ENCODE results near the gene TLL1.

Gene TLL1

DNA sequence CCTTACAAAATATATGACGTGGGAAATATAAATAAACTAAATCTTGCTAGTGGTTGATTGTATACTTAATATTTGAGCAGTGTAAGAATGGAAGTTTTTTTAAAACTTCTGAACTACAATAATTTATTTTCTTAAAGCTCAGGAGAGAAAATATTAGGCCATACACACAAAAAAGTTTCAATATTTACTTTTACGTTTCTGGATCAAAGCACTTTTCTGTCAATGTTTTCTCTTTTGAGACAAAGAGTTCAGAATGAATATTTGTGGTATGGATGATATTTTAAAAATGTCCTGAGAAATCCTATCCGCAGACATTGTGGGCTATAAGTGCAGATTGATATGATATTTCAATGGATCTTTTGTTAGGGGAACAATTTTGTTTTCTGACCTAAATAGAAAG is 109.9 kb downstream of the TLL1 start:
- FAIRE-seq: no peak

DNA sequence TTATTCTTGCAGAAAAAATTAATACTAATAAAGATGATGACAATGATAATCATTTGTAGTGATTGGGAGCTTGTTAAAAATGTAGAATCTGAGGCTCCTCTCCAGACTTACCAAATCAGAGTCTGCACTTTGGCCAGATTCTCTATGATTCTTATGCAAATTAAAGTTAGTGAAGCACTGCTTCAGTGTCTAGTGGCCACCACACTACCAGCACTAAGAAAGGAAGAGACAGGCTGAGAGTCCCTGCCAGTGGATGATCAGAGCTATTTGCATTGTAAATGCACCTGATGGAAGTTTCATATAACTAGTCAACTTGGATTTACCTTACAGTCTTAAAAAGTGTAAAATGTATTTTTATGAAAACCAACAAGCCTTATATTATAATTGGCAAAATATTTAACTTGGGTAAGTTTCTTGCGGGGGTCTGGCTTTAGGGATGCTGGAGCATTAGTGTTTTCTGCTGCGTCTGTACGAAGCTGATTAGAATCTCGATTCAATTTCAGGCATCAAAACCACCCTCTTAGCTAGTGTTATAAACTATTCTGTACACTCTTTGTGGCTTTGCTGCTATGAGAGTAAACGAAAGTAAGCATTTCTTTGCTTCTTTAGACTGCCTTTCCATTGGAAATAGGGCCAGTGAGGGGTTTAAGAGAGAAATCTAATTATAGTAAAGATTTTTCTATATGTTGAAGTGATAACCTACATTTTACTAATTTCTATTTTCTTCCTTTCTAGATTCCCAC is 114.1 kb downstream of the TLL1 start:
- no peak for FAIRE-seq

DNA sequence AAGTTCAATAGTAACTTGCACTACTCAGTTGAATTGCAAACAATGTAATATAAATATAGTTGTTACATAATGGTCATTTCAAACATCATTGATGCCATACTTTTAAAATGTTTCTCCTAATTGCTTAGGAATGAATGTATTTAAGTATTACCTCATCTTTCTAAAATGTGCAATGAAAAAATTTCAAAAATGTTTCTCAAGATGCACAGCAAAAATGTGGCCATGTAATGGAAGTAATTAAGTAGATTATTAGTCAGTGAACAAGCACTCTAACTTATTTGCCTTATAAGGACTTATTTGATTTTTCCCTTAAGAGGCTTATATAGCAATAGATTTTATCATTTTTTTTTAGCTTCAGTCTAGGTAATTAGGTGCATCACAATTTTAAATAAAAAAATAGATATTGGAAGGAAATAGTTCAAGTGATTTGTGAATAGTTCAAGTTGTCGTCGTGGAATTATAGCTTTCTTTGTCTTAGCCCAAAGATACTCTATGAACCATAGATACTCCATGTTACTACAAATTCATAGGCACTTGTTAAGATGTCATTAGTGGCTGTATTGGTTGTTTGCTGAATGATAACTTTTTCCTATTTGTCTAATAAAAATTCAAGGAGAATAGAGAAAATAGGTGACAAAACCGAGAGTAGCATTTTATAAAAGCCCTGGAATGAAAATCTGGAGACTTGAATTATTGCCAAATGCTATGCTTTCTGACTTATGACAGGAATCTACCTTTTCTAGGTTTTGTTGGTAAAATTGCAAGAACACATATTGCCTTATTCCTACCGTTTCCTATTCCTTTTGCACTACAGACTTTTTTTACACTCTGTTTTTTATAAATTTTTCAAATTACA is 118.5 kb downstream of the TLL1 start:
- no peak for FAIRE-seq

DNA sequence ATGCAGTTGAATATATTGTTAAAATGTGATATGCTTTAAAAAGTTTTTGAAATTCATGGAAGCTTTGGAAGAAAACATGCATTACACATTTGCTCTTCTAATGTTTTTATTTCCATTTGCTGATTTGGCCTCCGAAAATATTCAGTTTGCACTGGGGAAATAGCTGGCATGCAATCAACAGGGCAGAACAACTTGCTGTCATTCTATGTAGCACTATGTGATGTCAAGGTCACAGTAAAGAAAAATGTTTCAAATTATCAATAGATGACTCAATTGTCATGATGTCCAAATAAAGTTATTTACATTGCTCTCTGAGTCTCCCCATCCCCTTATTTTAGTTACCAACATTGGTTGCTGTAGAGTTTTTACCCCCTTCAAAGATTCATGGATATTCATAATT is 119.2 kb downstream of the TLL1 start:
- no peak for FAIRE-seq

DNA sequence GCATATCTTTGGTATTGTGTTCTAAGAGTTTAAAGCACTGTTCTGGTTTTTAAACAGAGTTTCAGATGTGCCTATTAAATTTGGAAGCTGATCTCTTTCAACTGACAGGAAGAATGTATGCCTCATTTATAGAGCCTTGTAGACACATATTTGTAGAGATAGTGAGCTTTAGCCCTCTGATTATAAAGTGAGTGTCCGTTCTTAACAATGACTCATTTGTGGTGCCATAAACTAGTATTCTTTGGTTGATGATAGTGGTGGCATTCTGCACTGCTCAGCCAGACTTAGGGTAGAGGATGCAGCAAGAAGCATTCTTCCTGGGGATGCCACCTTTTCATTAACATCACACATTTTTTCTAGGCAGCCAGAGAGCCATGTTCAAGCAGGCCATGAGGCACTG is 121.7 kb downstream of the TLL1 start:
- FAIRE-seq: no peak

DNA sequence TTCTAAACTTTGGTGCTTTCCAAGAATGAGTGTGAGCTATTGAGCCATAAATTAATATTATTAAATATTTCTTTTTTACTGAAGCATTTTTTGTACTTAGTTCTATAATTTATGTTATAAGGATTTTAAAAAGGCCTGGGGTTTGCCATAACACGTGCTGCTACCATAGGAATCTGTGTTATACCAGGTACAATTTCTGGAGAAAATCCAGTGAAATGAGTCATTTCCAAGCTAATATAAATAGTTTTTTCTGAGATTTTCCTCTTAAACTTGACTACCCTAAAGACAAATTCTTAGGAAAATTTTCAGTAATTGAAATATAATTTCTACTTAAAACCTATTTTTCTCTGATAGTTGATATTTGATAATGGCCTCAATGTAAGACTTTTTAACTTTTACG is 130.8 kb downstream of the TLL1 start:
- no peak for FAIRE-seq

DNA sequence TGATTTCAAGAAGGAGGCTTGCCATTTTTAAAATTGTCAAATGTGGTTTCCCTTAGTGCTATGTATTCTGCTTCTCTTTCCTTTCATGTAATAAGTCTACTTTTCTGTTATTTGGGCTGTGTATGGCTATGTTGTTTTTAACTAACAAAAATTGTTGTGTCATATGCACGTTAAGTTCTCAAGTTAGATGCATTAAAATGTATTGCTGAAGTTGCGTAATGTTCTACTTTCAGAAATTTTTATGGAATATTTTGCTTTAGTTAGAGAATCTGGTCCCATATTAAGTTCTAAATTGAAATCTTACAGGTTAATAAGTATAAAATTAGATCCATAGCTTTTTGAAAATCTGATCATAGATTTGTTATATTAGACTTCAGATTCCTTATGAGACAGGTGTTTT is 133.2 kb downstream of the TLL1 start:
- FAIRE-seq: no peak

DNA sequence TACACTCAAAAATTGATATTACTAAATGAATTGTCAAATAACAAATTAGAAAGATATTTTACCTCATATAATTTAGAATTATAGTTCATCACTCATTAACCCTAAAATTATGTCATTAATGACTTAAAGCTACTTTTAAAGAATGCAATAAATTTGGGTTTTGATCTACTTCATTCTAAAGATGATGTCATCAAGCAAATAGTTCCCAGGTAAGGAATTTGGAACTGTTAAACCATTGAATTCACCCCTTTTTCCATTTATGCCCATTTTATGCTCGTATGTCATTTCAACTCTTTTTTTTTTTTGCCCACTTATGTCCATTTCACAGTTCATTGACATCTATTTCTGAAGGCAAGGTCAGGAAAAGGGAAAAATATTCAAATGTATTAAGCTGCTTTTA is 135.5 kb downstream of the TLL1 start:
- FAIRE-seq: no peak

DNA sequence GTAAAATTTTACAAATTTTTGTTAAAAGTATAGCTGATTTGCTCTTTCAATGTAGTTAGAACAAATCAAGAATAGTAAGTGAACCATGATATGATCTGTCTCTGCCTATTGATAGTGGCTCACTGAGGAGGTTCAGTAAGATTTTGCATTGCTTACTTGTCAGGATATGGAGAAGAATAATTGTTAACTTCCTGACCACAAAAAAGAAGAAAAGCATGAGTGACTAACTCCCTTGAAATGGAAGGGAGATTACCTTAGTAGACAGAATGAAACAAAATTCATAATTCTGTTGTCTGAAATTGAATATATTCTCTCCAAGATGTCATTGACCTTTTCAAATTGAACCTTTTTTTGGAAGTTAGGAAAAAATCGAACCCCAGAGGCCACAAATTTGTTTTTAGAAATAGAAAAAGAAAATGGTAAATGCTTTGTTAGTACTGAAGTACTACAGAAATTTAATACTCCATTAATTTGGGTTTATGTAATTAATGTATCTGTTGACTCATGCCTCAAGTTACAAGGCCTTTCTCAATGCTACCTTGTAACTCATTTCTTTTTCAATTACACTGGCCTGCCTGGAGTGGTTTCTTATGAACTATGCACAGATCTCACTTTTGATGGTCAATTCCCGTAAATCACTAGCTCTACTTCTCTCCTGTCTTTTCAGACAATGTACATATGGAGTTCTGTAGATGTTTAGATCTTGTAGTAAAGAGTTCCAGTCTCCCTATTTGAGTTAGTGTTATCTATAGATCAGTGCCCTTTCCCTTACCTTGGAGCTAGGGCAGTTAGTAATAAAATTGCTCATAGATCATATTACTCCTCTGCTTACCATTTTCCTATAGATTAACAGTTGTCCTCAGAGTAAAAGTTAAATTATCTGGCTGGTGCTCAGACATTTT is 139.3 kb downstream of the TLL1 start:
- no peak for FAIRE-seq

DNA sequence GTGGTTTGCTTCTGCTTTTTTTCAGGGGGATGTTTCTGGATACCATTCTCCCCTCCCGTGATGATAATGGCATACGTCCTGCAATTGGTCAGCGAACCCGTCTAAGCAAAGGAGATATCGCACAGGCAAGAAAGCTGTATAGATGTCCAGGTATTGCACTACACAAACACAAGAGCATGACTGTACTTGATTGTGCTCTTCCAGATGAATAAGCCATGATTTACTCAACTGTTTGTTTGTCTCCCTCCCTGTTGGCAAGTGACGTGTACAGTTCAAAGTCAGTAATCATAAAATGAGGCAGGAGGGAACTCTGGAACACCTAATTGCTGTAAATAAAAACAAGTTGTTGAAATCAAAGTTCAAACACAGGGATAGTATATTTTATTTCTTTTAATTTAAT is 141.4 kb downstream of the TLL1 start:
- no peak for FAIRE-seq

DNA sequence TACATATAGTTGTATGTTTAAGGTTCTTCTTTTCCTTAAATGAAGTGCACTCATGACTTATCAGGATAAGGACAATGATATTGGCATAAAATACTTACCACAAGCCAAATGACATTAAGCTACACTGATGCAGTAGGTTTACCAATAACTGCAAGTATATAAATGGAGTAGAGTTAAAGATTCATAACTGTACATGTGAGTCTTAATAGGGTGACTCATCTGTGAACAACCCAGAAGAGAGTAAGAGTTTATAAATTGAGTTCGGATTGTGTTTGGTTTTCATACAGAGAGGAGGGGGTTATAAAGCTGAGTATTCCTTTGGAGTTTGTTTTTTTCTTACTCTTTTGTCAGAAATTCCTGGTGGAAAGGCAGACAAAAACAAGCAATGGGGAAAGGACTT is 144.8 kb downstream of the TLL1 start:
- FAIRE-seq: no peak

DNA sequence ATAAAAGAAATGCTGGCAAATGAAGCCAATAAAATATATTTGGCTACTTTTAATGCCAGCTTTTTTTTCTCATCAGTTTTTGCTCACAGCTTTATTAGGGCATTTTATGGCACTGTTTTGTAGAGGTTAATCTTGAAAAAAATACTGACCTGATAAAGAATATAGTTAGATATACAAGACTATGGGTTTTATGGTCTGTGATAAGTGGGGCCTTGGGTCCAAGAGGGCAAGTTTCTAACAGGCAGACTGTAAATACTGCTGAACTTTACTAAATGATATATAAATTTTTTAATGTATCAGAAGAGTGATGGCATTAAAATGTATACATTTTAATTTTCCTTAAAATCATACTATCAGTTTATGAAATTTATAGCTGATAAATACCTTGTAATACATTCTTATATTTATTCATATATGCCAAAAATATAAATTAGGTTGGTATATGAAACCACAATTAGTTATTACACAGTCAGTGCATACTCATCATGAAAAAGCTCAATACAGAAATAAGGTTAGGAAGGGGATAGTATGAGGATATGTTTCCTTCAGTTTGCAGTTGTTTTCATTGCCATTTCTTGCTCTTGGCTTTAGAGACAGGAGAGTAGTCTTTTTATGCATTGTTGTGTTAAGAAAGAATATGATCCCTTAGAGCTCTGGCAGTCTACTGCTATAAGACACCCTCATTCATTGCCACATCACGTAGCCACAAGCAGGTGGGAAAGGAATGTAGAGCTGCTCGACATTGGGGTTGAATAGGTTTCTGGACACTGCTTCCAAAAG is 146.6 kb downstream of the TLL1 start:
- FAIRE-seq: no peak

DNA sequence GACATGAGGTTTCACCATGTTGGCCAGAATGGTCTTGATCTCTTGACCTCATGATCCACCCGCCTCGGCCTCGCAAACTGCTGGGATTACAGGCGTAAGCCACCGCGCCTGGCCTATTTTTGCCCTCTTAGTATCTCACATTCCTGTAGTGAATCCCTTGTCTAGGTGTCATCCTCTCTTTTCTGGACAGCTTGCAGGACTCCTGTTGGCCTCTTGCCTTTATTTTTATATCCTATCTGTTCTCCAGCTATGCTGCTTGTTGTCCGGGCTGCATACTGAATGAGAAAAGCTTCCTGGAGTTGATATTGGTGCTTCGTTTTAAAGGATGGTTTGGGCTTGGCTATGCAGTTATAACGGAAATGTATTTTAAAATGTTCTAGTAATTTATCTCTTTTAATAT is 148.6 kb downstream of the TLL1 start:
- FAIRE-seq: no peak

DNA sequence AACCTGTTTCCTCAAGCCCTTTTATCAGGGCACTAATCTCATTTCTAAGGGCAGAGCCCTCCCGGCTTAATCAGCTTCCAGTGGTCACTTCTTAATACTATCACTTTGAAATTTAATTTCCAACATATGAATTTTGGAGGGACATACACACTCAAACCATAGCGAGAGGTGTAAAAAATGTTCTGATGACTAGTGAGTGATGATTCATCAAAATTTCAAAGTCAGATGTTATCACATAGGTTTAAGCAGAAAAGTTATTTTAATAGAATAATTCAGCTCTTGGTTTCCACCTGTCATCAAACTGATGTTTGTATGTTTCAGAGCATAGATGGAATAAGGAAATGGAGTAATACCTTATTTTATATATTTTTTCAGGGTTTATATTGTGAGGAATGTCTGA is 161.9 kb downstream of the TLL1 start:
- FAIRE-seq: no peak

DNA sequence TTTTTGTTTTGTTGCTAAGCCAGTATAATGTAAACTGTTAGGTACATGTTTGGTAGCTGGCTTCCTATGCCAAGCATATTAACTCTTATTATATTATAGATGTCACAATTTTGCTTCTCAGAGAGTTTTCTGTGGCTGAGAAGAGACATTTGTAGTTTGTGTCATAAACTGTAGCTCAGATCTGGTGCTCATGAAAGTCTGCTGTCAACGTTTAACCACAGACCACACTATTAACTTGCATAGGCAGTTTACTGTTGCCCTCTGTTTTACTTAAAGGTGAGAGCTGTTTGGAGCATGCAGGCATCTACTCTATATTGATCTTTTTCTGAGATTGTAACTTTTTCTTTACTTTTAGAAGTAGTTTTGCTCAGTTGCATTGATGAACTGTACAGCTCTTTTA is 166.8 kb downstream of the TLL1 start:
- no peak for FAIRE-seq

DNA sequence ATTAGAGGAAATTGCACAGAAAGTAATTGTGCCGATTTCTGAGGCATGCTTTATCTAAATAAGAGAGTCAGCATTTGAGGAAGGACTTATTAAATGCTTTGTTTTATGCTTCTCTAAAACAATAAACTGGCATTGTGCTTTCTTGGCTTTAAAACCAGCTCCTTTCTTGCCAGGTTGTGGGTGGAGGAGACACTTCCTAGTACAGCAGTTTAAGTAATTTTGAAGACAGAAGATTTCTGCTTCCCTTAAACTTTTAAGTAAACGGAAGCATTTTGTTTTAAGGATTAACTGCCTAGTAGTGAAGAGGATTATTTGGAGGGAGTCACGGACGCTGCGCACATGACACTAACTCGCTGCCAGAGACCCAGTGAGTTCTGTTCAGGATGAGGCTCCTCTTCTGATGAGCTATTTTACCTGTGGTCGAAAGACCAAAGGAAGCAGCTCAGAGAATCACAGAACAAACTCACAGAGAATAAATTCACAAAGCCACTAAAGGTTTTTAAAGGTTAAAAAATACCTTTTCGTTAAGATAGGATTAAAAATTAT is 169.5 kb downstream of the TLL1 start:
- FAIRE-seq: no peak

DNA sequence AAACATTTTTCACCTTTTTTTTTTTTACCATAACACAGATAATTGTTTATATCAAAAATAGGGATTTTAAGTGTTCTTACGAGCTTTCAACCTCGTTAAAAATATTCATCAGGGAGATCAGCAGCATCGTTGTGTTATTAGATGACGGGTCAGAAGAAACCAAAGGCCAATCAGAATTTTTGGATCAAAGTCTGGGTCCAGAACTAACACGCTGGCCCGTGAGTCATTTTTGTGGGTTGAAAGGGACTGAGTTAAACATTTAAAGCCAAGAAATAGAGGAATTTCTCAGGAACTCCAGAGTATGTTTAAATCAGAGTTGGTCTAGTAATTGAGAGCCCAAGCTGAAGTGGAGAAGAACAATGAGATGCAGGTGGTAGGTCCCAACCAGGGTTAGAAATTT is 170.8 kb downstream of the TLL1 start:
- no peak for FAIRE-seq

DNA sequence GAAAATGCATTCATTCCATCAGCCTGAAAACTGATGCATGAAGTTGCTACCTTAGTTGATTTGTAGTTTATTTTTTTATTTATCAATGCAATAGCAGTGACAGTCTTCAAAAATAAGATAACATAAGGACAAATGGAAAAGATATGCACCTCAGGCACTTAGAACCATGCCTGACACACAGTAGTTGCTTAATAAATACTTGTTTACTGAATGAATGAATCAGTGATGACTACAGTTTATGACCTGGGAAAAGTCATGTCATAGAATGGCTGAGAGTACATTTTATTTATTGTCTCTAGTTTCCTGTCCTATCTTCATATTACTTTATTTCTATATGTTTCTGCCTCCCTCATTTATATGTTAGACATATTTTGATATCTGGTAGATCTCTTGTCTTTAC is 171.8 kb downstream of the TLL1 start:
- no peak for FAIRE-seq

DNA sequence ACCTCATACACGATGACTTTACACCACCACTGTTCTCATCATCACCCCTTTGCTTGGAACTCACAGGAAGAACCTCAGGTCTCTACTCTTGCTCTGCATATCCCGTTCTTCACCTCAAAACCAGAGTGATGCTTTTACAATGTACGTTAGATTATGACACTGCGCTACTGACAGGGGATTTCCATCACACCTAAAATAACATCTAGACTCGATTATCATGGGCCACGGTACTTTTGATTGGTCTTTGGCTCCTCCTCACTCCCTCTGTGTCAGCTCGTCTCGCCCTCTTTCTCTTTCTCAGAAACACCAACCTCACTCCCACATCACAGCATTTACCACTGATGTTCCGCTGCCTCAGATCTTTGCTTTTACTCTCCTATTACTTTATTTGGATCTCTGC is 172.4 kb downstream of the TLL1 start:
- FAIRE-seq: no peak

DNA sequence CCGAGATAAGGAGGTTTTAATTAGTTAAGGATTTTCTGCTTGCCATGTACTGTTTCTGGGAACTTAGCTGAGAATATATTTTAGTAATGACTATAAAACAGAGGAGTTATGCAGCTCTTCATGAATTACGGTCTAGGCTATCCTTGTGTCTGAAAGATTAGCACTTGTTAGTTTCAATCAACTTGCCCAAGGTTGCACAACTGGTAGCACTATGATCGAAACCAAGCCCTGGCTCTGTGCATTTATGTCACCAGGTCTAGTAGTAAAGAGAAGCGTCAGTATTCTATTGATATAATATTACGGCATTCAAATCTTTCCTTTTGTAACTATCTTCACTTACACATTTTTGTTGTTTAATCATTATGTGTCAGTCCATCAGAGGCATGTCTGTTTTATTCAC is 176.0 kb downstream of the TLL1 start:
- no peak for FAIRE-seq

DNA sequence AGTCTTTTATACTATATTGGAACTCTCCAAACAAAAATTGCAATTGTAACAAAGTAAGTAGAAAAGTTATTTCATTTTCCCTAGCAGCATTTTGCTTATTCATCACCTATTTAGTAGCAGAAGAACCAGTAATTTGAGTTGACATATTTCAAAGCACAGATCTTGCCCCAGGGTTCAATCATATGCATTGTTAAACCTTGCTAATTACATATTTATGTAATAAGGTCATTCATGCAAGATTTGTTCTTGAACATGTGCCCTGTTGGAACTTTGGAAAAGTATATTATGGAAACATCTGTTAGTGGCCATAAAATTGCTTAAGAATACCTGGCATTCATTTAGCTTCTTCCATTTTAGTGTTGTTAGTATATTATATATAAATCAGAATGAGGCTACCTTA is 191.7 kb downstream of the TLL1 start:
- FAIRE-seq: no peak

DNA sequence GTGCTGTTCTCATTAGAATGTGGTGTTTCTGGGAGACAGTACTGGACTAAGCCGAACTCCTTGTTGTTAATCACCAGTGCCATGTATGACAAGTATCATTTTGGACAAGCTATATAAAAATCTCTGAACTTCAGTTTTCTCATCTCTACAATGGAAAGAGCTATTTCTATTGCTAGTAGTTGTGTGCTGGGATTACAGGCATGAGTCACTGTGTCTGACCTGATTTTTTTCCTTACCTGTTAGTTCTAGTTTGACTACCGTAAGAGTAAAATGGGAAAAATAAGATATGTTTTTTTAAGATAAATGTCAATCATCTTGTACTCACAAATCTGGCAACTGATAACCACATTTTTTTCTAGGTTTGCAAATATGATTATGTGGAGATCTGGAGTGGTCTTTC is 192.3 kb downstream of the TLL1 start:
- no peak for FAIRE-seq

Measured in colon (tissue), 2 donors.